Suprapubic skin (tissue), 4 donors: ENCODE results near the gene CNIH3.

ENCODE experiments used
- EP300 ChIP-seq: sonication (generic); formaldehyde crosslinking; IDR thresholded peaks from one replicate; pipeline ENCODE4 v1.6.1; 2017; ENCODE audit warnings: antibody characterized with exemption
- POLR2A ChIP-seq, 2 donors: fragments of 450-650 bp; IDR thresholded peaks; one replicate each; pipeline ENCODE4 v1.6.1; 2017; ENCODE audit warnings: antibody characterized with exemption in 2 of 2, mild to moderate bottlenecking in 2 of 2, moderate library complexity in 2 of 2
- POLR2AphosphoS5 ChIP-seq, 3 donors: sonication (generic); formaldehyde crosslinking; IDR thresholded peaks; one replicate each; pipeline ENCODE4 v1.6.1; 2017; ENCODE audit warnings: antibody characterized with exemption in 3 of 3
- TF ChIP-seq, protein P1 (sequence below), 2 donors: fragments of 200-600 bp in 1 of 2; fragments of 450-650 bp in 1 of 2; sonication (generic) in 1 of 2; IDR thresholded peaks; one replicate each; pipeline ENCODE4 v1.5.1; 2016 to 2019; ENCODE audit warnings: antibody characterized with exemption in 2 of 2, mild to moderate bottlenecking in 1 of 2, moderate library complexity in 1 of 2

DNA sequence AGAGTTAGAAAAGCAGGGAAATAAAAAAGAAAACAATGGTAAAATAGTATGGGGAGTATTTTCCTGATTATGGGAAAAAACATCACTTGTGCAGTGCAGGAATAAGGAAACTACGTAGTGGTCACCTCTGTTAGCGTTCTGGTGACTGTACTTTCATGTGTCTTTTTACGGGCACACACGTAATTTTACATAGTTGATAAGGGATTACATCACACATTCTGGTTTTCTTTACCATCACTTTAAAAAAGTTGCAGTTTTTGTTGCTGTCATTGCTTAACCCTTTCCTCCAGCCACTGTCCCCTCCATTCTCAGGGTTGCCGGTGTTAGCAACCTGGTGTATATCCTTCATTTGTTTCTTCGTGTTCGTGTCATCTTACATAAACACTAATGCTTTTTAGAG, 35.1 kb downstream of the CNIH3 start:
- TF ChIP-seq, protein P1, sequence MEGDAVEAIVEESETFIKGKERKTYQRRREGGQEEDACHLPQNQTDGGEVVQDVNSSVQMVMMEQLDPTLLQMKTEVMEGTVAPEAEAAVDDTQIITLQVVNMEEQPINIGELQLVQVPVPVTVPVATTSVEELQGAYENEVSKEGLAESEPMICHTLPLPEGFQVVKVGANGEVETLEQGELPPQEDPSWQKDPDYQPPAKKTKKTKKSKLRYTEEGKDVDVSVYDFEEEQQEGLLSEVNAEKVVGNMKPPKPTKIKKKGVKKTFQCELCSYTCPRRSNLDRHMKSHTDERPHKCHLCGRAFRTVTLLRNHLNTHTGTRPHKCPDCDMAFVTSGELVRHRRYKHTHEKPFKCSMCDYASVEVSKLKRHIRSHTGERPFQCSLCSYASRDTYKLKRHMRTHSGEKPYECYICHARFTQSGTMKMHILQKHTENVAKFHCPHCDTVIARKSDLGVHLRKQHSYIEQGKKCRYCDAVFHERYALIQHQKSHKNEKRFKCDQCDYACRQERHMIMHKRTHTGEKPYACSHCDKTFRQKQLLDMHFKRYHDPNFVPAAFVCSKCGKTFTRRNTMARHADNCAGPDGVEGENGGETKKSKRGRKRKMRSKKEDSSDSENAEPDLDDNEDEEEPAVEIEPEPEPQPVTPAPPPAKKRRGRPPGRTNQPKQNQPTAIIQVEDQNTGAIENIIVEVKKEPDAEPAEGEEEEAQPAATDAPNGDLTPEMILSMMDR (IDR thresholded peaks at IDR 0.05), result no peak
- TF ChIP-seq EP300, result no peak
- no peak for TF ChIP-seq POLR2A (IDR thresholded peaks at IDR 0.05)
- TF ChIP-seq POLR2AphosphoS5 (IDR thresholded peaks at IDR 0.05), result no peak
